ENCODE results near the gene STX18. TPM values are rescaled to one million over a fixed set of nuclear protein-coding genes. Genes with fewer than 3 reads are reported as not detected.

The STX18 gene
- total RNA-seq, 1 experiment from 2014 or later = 18.5 TPM

DNA sequence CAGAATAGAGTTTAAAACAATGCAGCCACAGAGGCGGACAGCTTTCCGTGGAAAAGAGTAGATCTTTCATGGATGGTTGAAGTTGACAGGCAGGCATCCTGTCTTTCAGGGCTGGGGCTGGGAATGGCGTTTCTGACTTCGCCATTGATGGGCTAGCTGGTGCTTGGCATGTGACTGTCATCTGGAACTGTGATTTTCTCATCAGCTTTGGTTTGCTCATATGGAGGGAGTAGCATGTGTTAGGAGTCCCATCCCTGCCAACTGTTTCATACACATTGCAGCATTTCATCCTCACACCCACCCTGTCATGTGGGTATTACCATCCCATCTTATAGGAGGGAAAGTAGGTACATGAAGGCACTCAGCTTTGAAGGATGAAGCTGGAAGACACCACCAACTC lies 49.2 kb upstream of the STX18 start:
- no peak for DNase-seq (ENCODE audit: low read depth, low spot score)
- no peak overlapping the region for H2AFZ ChIP-seq (ENCODE audit: low read depth, low read length, poor library complexity, severe bottlenecking)
- no peak overlapping the region for H3K9ac ChIP-seq (ENCODE audit: low read length)
- H3K79me2 ChIP-seq (ENCODE audit: insufficient read depth, low read length) = no peaks in the 10 kb centered on the region
- no peaks in the 10 kb centered on the region for H3K27me3 ChIP-seq (ENCODE audit: insufficient read depth, low read length)
- no peaks in the 10 kb centered on the region for H4K20me1 ChIP-seq (ENCODE audit: insufficient read depth)
- TF ChIP-seq YY1 (IDR thresholded peaks at IDR 0.05; ENCODE audit: extremely low read depth, insufficient replicate concordance, low read depth, low read length) = no peak
- no peak for TF ChIP-seq JUND (IDR thresholded peaks at IDR 0.05)
- TF ChIP-seq, protein P1, sequence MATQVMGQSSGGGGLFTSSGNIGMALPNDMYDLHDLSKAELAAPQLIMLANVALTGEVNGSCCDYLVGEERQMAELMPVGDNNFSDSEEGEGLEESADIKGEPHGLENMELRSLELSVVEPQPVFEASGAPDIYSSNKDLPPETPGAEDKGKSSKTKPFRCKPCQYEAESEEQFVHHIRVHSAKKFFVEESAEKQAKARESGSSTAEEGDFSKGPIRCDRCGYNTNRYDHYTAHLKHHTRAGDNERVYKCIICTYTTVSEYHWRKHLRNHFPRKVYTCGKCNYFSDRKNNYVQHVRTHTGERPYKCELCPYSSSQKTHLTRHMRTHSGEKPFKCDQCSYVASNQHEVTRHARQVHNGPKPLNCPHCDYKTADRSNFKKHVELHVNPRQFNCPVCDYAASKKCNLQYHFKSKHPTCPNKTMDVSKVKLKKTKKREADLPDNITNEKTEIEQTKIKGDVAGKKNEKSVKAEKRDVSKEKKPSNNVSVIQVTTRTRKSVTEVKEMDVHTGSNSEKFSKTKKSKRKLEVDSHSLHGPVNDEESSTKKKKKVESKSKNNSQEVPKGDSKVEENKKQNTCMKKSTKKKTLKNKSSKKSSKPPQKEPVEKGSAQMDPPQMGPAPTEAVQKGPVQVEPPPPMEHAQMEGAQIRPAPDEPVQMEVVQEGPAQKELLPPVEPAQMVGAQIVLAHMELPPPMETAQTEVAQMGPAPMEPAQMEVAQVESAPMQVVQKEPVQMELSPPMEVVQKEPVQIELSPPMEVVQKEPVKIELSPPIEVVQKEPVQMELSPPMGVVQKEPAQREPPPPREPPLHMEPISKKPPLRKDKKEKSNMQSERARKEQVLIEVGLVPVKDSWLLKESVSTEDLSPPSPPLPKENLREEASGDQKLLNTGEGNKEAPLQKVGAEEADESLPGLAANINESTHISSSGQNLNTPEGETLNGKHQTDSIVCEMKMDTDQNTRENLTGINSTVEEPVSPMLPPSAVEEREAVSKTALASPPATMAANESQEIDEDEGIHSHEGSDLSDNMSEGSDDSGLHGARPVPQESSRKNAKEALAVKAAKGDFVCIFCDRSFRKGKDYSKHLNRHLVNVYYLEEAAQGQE (IDR thresholded peaks at IDR 0.05; ENCODE audit: low read depth) = no peak
- intact Hi-C loops (cut with micrococcal nuclease) = no loop called here
- ChIA-PET CTCF (no interaction called here), POLR2A (no interaction called here), RAD21 (ENCODE audit: low non-redundant PET in 1 of 2, low total read pairs in 2 of 2, uncharacterized antibody in 2 of 2, unreplicated experiment in 2 of 2) (no interaction called here)
- H3K27ac ChIP-seq (ENCODE audit: low read depth, low read length) = no peak overlapping the region
- H3K9me3 ChIP-seq (ENCODE audit: control insufficient read depth in 1 of 2, insufficient read depth in 1 of 2, low read depth in 1 of 2, low read length in 2 of 2) = peaks cover 0 to 11% of the 10 kb centered on the region in 2 experiments; a peak in 3 of 4 replicates
- BruUV-seq (replicated peaks) = no TSS peak
- no peak overlapping the region for H3K4me2 ChIP-seq (ENCODE audit: low read length)
- no peak for ATAC-seq
- no peaks in the 10 kb centered on the region for H3K36me3 ChIP-seq (ENCODE audit: control insufficient read depth in 1 of 2, insufficient read depth in 2 of 2, low read length in 2 of 2)
- no peaks in the 10 kb centered on the region for H3K9me2 ChIP-seq (ENCODE audit: insufficient read depth)
- no peaks in the 10 kb centered on the region; a peak in 1 of 4 replicates for H3K4me1 ChIP-seq (ENCODE audit: control insufficient read depth in 1 of 2, insufficient read depth in 2 of 2, low read length in 2 of 2)
- no peak overlapping the region for H3K4me3 ChIP-seq (replicated peaks in 1 of 2; ENCODE audit: low read depth in 1 of 2, low read length in 2 of 2)

GRCh38 chr4:4590546-4590945 lies 48.7 kb upstream of the STX18 start:
- TF ChIP-seq JUND (IDR thresholded peaks at IDR 0.05) = no peak
- TF ChIP-seq CTCF (IDR thresholded peaks at IDR 0.05 in 2 of 3, conservative IDR thresholded peaks at IDR 0.05 in 1 of 3; ENCODE audit: borderline replicate concordance in 1 of 3, insufficient read depth in 1 of 3, low read depth in 2 of 3, low read length in 2 of 3) = no peak
- TF ChIP-seq, protein P1 (IDR thresholded peaks at IDR 0.05; ENCODE audit: low read depth) = no peak
- TF ChIP-seq POLR2AphosphoS5 (IDR thresholded peaks at IDR 0.05; ENCODE audit: low read depth, low read length) = no peak
- no peak for TF ChIP-seq TCF7L2 (IDR thresholded peaks at IDR 0.05; ENCODE audit: borderline replicate concordance, extremely low read depth, insufficient read depth, insufficient read length)
- no peak for TF ChIP-seq ELF1 (IDR thresholded peaks at IDR 0.05; ENCODE audit: borderline replicate concordance, low read depth)
- no peak for TF ChIP-seq SRF (IDR thresholded peaks at IDR 0.05; ENCODE audit: low read depth)
- TF ChIP-seq YY1 (IDR thresholded peaks at IDR 0.05; ENCODE audit: extremely low read depth, insufficient replicate concordance, low read depth, low read length) = no peak
- no peak overlapping the region for H2AFZ ChIP-seq (ENCODE audit: low read depth, low read length, poor library complexity, severe bottlenecking)
- no peaks in the 10 kb centered on the region for H3K9me2 ChIP-seq (ENCODE audit: insufficient read depth)
- RAD21 ChIA-PET (ENCODE audit: low non-redundant PET in 1 of 2, low total read pairs in 2 of 2, uncharacterized antibody in 2 of 2, unreplicated experiment in 2 of 2) = no interaction called here
- no peak overlapping the region for H3K4me3 ChIP-seq (replicated peaks in 1 of 2; ENCODE audit: low read depth in 1 of 2, low read length in 2 of 2)
- H3K79me2 ChIP-seq (ENCODE audit: insufficient read depth, low read length) = no peaks in the 10 kb centered on the region
- POLR2A ChIA-PET = no interaction called here
- no peak overlapping the region for H3K27ac ChIP-seq (ENCODE audit: low read depth, low read length)
- H3K9ac ChIP-seq (ENCODE audit: low read length) = no peak overlapping the region
- intact Hi-C loops (cut with micrococcal nuclease) = no loop called here
- no peaks in the 10 kb centered on the region for H3K27me3 ChIP-seq (ENCODE audit: insufficient read depth, low read length)
- H3K4me2 ChIP-seq (ENCODE audit: low read length) = no peak overlapping the region
- H4K20me1 ChIP-seq (ENCODE audit: insufficient read depth) = no peaks in the 10 kb centered on the region
- ATAC-seq = no peak
- CTCF ChIA-PET = no interaction called here
- H3K4me1 ChIP-seq (ENCODE audit: control insufficient read depth in 1 of 2, insufficient read depth in 2 of 2, low read length in 2 of 2) = peaks cover 0 to 4% of the 10 kb centered on the region in 2 experiments; a peak in 2 of 4 replicates
- no peak for DNase-seq (ENCODE audit: low read depth, low spot score)
- no TSS peak for BruUV-seq (replicated peaks)
- no peaks in the 10 kb centered on the region for H3K36me3 ChIP-seq (ENCODE audit: control insufficient read depth in 1 of 2, insufficient read depth in 2 of 2, low read length in 2 of 2)
- peaks cover 0 to 7% of the 10 kb centered on the region in 2 experiments; a peak in 3 of 4 replicates for H3K9me3 ChIP-seq (ENCODE audit: control insufficient read depth in 1 of 2, insufficient read depth in 1 of 2, low read depth in 1 of 2, low read length in 2 of 2)
